Neural cell (in vitro differentiated cells): Measurements from ENCODE around the gene PEF1. TPM values are rescaled to one million over a fixed set of nuclear protein-coding genes. Genes with fewer than 3 reads are reported as not detected.
A peak's percentile ranks its signal among the peaks of the same experiment; 100 is the strongest.

ENCODE experiments used
- H2AFZ ChIP-seq: fragments of 200-600, 300-800 bp; sonication (generic), shearing (Covaris generic); 2 replicates; pipeline ENCODE4 v1.6.0; 2014; ENCODE audit warnings: low read depth, mild to moderate bottlenecking, antibody characterized with exemption, low read length, moderate library complexity
- H3F3A ChIP-seq: fragments of 200-600 bp; shearing (Covaris generic); 2 replicates; pipeline ENCODE4 v1.6.1; 2016; ENCODE audit warnings: mild to moderate bottlenecking, moderate library complexity, mixed read lengths, antibody characterized with exemption, low read length; ENCODE audit not compliant: insufficient read depth, poor library complexity, severe bottlenecking
- H3K27ac ChIP-seq: fragments of 200-600, 300-800 bp; sonication (generic), shearing (Covaris generic); 2 replicates; pipeline ENCODE4 v1.5.1; 2014; ENCODE audit warnings: mild to moderate bottlenecking, low read length, moderate library complexity
- H3K27me3 ChIP-seq: fragments of 300-800, 200-600 bp; sonication (generic), shearing (Covaris generic); 2 replicates; pipeline ENCODE4 v1.6.0; 2014; ENCODE audit warnings: mild to moderate bottlenecking, low read depth, low read length, moderate library complexity; ENCODE audit not compliant: insufficient read depth
- H3K36me3 ChIP-seq: fragments of 300-800, 200-600 bp; sonication (generic), shearing (Covaris generic); 2 replicates; pipeline ENCODE4 v1.5.1; 2014; ENCODE audit warnings: mild to moderate bottlenecking, antibody characterized with exemption, low read length, moderate library complexity; ENCODE audit not compliant: insufficient read depth
- H3K4me2 ChIP-seq: fragments of 300-800, 200-600 bp; sonication (generic), shearing (Covaris generic); 2 replicates; pipeline ENCODE4 v1.6.0; 2014; ENCODE audit warnings: mild to moderate bottlenecking, low read length
- H3K4me3 ChIP-seq: fragments of 300-800, 200-600 bp; sonication (generic), shearing (Covaris generic); 2 replicates; pipeline ENCODE4 v1.5.1; 2014; ENCODE audit warnings: mild to moderate bottlenecking, low read length, moderate library complexity
- H3K79me2 ChIP-seq: fragments of 200-600 bp; shearing (Covaris generic); replicated peaks from 2 replicates; pipeline ENCODE4 v1.6.0; 2014; ENCODE audit warnings: mild to moderate bottlenecking, low read length, moderate library complexity; ENCODE audit not compliant: insufficient read depth
- H3K9ac ChIP-seq: fragments of 300-800, 200-600 bp; sonication (generic), shearing (Covaris generic); 2 replicates; pipeline ENCODE4 v1.6.1; 2016; ENCODE audit warnings: mild to moderate bottlenecking, low read length, mixed read lengths
- H3K9me2 ChIP-seq: fragments of 200-600 bp; shearing (Covaris generic); 2 replicates; pipeline ENCODE4 v1.6.1; 2016; ENCODE audit warnings: mild to moderate bottlenecking, low read length, mixed read lengths; ENCODE audit not compliant: insufficient read depth
- H3K9me3 ChIP-seq: fragments of 200-600, 300-800 bp; sonication (generic), shearing (Covaris generic); 2 replicates; pipeline ENCODE4 v1.6.1; 2016; ENCODE audit warnings: mild to moderate bottlenecking, mixed run types, low read length, moderate library complexity, mixed read lengths
- H4K20me1 ChIP-seq: fragments of 200-600 bp; shearing (Covaris generic); 2 replicates; pipeline ENCODE4 v1.6.1; 2016; ENCODE audit warnings: mild to moderate bottlenecking, mixed run types; ENCODE audit not compliant: insufficient read depth
- EP300 ChIP-seq: fragments of 450-650 bp; conservative IDR thresholded peaks from 2 replicates; pipeline ENCODE4 v1.6.1; 2014; ENCODE audit warnings: antibody characterized with exemption, mild to moderate bottlenecking, moderate library complexity; ENCODE audit not compliant: poor library complexity, severe bottlenecking
- EZH2 ChIP-seq: fragments of 200-600, 300-800 bp; shearing (Covaris generic), sonication (generic); IDR thresholded peaks from 2 replicates; pipeline ENCODE4 v1.6.1; 2014; ENCODE audit warnings: antibody characterized with exemption, low read length, borderline replicate concordance, mild to moderate bottlenecking; ENCODE audit not compliant: insufficient read depth, poor library complexity, severe bottlenecking
- MXI1 ChIP-seq: fragments of 450-650 bp; conservative IDR thresholded peaks from 2 replicates; pipeline ENCODE4 v1.6.1; 2014; ENCODE audit warnings: antibody characterized with exemption, mild to moderate bottlenecking; ENCODE audit not compliant: poor library complexity, severe bottlenecking
- POLR2AphosphoS5 ChIP-seq: IDR thresholded peaks from 2 replicates; pipeline ENCODE4 v1.6.1; 2012
- RAD21 ChIP-seq: fragments of 450-650 bp; conservative IDR thresholded peaks from 2 replicates; pipeline ENCODE4 v1.6.1; 2014; ENCODE audit warnings: antibody characterized with exemption, mild to moderate bottlenecking, moderate library complexity
- SMC3 ChIP-seq: fragments of 450-650 bp; conservative IDR thresholded peaks from 2 replicates; pipeline ENCODE4 v1.6.1; 2014; ENCODE audit warnings: antibody characterized with exemption, mild to moderate bottlenecking, moderate library complexity; ENCODE audit not compliant: poor library complexity
- TAF1 ChIP-seq: IDR thresholded peaks from 2 replicates; pipeline ENCODE4 v1.6.1; 2012; ENCODE audit warnings: low read depth
- polyA plus RNA-seq: library from polyadenylated mRNA; depleted of rRNA; stranded (reverse); fragments of >200 nt; gene quantifications from 2 replicates; pipeline ENCODE4 v1.2.3, GENCODE V29; 2014
- TF ChIP-seq, protein P1 (sequence below): IDR thresholded peaks from 2 replicates; pipeline ENCODE4 v1.6.1; 2012; ENCODE audit warnings: borderline replicate concordance
- TF ChIP-seq, protein P2 (sequence below): fragments of 450-650 bp; IDR thresholded peaks from 2 replicates; pipeline ENCODE4 v1.5.1; 2014; ENCODE audit warnings: antibody characterized with exemption, mild to moderate bottlenecking, moderate library complexity; ENCODE audit not compliant: poor library complexity, severe bottlenecking

PEF1 gene
- polyA plus RNA-seq, 1 donor from 2014 or later = 48.2 TPM

DNA sequence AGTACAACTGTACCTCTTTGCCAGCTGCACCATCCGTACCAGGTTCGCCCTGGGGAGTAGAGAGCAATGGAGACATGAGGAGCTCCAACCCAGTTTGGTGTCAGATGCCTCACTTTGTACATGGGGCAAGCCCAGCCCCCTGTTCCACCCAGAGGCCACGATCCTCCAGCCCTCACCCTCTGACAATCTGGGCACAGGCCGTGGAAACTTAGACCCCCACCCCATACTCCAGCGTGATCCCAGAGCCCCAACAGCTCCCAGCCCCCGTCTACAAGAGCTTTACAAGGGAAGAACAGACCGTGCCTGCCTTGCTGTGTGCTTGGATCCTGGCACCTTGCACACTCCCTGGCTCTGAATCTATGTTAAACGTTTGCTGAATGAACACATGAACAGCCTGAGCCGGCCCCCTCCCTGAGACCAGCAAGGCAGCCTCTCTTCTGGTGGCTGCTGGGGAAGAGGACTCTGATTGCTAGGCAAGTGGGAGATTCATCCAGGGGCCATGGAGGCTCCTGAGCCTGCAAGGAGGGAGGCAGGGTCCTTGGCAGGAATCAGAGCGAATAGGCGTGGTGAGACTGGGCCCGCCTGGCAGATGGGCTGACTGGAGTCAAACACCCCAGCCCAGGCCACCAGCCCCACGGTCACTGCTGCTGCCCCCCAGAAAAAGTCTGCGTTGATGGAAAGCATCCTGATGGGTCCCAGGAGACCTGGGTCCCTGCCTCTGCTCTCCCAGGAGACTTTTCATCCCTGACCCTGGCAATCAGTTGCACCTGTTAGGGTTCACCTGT is 12.5 kb upstream of the PEF1 start:
- H3K36me3 ChIP-seq = no peaks in the 10 kb centered on the region

DNA sequence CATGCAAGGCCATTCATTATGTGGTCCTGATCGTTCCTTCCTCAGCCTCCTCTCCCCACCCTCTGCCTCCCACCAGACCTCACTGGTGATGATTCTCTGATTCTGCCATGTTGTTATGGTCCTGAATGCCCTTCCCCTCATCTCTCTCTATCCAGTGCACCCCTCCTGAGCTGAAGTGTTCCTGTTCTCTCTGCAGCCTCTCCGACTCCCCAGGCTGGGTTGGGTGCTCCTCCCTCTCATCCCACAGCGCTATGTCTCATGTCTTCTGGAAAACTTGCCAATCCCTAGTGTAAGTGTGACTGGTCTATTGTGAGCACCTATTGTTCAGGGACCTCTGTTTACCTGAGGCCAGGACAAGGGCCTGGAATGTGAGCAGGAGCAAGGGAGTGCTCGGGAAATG is 11.1 kb upstream of the PEF1 start:
- Histone ChIP-seq H4K20me1 (no peaks in the 10 kb centered on the region), H3F3A (peaks cover 3% of the 10 kb centered on the region), H3K9ac (peak overlapping the region; percentile 68), H3K9me2 (no peaks in the 10 kb centered on the region), H3K4me2 (no peak overlapping the region), H3K9me3 (no peaks in the 10 kb centered on the region), H3K36me3 (no peaks in the 10 kb centered on the region), H3K79me2 (no peaks in the 10 kb centered on the region), H3K27ac (peak overlapping the region; percentile 94), H2AFZ (no peak overlapping the region), H3K27me3 (no peaks in the 10 kb centered on the region), H3K4me3 (no peak overlapping the region)
- no peak for TF ChIP-seq RAD21
- no peak for TF ChIP-seq EZH2
- TF ChIP-seq MXI1 = no peak
- TF ChIP-seq, protein P1, sequence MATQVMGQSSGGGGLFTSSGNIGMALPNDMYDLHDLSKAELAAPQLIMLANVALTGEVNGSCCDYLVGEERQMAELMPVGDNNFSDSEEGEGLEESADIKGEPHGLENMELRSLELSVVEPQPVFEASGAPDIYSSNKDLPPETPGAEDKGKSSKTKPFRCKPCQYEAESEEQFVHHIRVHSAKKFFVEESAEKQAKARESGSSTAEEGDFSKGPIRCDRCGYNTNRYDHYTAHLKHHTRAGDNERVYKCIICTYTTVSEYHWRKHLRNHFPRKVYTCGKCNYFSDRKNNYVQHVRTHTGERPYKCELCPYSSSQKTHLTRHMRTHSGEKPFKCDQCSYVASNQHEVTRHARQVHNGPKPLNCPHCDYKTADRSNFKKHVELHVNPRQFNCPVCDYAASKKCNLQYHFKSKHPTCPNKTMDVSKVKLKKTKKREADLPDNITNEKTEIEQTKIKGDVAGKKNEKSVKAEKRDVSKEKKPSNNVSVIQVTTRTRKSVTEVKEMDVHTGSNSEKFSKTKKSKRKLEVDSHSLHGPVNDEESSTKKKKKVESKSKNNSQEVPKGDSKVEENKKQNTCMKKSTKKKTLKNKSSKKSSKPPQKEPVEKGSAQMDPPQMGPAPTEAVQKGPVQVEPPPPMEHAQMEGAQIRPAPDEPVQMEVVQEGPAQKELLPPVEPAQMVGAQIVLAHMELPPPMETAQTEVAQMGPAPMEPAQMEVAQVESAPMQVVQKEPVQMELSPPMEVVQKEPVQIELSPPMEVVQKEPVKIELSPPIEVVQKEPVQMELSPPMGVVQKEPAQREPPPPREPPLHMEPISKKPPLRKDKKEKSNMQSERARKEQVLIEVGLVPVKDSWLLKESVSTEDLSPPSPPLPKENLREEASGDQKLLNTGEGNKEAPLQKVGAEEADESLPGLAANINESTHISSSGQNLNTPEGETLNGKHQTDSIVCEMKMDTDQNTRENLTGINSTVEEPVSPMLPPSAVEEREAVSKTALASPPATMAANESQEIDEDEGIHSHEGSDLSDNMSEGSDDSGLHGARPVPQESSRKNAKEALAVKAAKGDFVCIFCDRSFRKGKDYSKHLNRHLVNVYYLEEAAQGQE = no peak
- no peak for TF ChIP-seq TAF1
- TF ChIP-seq, protein P2, sequence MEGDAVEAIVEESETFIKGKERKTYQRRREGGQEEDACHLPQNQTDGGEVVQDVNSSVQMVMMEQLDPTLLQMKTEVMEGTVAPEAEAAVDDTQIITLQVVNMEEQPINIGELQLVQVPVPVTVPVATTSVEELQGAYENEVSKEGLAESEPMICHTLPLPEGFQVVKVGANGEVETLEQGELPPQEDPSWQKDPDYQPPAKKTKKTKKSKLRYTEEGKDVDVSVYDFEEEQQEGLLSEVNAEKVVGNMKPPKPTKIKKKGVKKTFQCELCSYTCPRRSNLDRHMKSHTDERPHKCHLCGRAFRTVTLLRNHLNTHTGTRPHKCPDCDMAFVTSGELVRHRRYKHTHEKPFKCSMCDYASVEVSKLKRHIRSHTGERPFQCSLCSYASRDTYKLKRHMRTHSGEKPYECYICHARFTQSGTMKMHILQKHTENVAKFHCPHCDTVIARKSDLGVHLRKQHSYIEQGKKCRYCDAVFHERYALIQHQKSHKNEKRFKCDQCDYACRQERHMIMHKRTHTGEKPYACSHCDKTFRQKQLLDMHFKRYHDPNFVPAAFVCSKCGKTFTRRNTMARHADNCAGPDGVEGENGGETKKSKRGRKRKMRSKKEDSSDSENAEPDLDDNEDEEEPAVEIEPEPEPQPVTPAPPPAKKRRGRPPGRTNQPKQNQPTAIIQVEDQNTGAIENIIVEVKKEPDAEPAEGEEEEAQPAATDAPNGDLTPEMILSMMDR = no peak
- TF ChIP-seq EP300 = no peak
- no peak for TF ChIP-seq POLR2AphosphoS5
- no peak for TF ChIP-seq SMC3

More for the DNA sequence above, 12.5 kb upstream of the PEF1 start:
- H3K79me2 ChIP-seq = no peaks in the 10 kb centered on the region
- peaks cover 3% of the 10 kb centered on the region for H3F3A ChIP-seq
- no peak overlapping the region for H3K4me3 ChIP-seq
- no peak overlapping the region for H3K4me2 ChIP-seq
- no peaks in the 10 kb centered on the region for H3K27me3 ChIP-seq
- H2AFZ ChIP-seq = no peak overlapping the region
- TF ChIP-seq SMC3 (no peak), RAD21 (no peak)
- TF ChIP-seq, protein P1 = no peak
- no peaks in the 10 kb centered on the region for H3K9me2 ChIP-seq
- H3K27ac ChIP-seq = no peak overlapping the region
- no peaks in the 10 kb centered on the region for H3K9me3 ChIP-seq
- H3K9ac ChIP-seq = no peak overlapping the region
- H4K20me1 ChIP-seq = no peaks in the 10 kb centered on the region
